GM12872 (cell line): Measurements from ENCODE around the gene SEC24D.

Experiments
- TF ChIP-seq, protein P1 (sequence below): IDR thresholded peaks from 3 replicates; pipeline ENCODE4 v1.5.1; 2011; ENCODE audit warnings: low read depth, mild to moderate bottlenecking, low read length, moderate library complexity; ENCODE audit not compliant: insufficient read depth

SEC24D gene

DNA sequence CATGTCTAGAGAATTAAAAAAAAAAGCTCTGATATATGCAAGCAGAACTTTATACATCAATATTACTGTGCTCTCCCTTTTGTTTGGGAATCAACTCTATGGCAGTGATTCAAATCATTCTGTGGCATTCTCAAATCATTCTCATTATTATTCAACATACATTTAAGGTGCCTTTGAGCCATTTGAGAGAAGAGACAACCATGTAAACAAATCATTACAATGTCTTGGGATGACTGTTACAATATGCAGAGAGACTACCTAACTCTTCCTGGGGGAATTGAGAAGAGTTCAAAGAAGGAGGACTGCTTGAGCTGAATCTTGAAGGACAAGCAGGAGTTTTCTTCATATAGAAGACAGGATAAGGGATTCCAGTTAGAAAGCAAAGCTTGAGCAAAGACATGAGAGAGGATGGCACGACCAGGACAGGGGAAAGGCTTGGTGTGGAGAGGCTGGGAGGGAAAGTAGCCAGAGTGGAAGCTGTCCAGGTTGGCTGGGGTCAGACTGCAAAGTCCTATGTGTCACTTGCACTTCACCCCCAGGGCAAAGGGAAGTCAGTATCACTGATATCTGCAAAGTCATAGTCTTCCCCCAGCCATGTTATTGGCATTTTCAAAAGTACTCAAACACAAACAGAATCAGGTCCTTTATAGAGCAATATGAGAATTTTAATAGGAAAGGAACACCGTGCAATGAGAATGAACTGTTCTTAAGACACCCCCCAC is 9.0 kb downstream of the SEC24D start:
- TF ChIP-seq, protein P1, sequence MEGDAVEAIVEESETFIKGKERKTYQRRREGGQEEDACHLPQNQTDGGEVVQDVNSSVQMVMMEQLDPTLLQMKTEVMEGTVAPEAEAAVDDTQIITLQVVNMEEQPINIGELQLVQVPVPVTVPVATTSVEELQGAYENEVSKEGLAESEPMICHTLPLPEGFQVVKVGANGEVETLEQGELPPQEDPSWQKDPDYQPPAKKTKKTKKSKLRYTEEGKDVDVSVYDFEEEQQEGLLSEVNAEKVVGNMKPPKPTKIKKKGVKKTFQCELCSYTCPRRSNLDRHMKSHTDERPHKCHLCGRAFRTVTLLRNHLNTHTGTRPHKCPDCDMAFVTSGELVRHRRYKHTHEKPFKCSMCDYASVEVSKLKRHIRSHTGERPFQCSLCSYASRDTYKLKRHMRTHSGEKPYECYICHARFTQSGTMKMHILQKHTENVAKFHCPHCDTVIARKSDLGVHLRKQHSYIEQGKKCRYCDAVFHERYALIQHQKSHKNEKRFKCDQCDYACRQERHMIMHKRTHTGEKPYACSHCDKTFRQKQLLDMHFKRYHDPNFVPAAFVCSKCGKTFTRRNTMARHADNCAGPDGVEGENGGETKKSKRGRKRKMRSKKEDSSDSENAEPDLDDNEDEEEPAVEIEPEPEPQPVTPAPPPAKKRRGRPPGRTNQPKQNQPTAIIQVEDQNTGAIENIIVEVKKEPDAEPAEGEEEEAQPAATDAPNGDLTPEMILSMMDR: no peak

DNA sequence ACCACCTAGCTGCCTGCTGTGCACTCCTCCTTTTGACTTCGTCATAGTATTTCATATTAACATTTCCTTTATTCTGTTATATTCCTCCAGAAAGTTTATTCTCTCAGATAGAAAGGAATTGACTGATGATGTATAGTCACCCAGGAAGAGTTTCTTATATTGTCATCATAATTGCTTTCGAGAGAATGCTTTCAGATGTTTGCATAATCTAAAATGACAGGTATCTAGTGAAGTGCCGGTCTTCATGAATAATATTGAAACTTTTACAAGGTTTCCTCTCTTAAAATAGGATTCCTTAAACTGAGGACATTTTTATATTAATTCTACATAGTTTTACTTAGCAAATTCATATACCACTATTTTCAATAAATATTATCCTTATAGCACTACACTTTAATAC is 10.1 kb downstream of the SEC24D start:
- TF ChIP-seq, protein P1: no peak

DNA sequence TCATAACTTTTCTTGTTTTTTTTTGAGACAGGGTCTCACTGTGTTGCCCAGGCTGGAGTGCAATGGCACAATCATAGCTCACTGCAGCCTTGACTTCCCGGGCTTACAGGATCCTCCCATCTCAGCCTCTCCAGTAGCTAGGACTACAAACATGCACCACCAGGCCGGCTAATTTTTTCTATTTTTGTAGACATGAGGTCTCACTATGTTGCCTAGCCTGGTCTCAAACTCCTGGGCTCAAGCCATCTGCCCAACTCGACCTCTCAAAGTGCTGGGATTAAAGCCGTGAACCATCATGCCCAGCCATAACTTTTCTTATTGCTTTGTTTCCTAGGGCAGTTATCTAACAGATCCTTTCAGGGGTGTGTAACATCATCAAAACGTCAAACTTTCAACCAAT is 11.8 kb downstream of the SEC24D start:
- TF ChIP-seq, protein P1: no peak

DNA sequence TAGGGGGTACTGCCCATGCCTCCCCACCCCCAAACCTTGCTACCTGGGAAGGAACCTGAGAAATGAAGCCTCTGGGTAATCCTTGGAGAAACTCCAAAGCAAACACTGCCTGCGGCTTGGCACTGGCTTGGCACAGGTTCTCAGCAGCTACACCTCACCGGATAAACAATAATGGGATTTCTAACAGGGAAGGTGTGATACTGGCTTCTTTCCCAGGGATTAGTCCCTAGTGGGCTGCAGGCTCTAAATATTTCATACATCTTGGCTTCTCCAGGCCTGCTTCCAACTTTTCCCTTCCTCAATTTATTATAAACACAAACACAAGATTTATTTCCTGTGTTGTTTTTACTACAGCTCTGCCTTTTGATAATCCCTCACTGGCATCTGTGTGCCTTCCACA is 12.5 kb downstream of the SEC24D start:
- TF ChIP-seq, protein P1: no peak

DNA sequence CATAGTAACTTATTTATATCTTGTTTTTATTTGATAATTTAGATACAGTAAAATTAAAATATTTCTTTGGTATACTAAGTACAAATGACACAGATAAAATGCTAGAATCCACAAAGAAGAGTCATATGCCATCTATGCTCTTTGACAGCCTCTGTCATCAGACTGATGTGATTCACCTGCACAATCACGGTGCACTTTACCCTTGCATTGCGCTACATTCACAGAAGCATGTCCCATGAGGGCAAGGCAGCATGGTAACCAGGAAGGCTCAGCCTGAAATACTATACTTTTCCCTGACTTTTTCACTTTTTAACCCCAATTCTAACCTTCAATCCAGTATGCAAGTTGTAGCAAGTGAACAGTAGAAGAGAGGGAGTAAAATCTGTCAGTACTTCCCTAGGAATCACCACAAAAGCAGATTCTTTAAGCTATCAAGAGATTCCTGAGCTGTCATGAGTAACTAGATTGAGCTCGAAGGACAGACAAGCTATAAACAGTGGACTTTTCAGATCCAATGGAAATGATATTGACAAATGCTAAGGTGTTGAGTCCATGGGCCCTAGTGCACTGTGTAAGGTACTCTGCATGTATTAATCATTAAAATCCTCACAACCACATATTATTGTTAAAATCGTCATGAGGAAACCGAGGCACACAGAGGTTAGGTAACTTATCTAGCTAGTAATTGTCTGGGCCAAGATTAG is 14.2 kb downstream of the SEC24D start:
- TF ChIP-seq, protein P1: no peak

DNA sequence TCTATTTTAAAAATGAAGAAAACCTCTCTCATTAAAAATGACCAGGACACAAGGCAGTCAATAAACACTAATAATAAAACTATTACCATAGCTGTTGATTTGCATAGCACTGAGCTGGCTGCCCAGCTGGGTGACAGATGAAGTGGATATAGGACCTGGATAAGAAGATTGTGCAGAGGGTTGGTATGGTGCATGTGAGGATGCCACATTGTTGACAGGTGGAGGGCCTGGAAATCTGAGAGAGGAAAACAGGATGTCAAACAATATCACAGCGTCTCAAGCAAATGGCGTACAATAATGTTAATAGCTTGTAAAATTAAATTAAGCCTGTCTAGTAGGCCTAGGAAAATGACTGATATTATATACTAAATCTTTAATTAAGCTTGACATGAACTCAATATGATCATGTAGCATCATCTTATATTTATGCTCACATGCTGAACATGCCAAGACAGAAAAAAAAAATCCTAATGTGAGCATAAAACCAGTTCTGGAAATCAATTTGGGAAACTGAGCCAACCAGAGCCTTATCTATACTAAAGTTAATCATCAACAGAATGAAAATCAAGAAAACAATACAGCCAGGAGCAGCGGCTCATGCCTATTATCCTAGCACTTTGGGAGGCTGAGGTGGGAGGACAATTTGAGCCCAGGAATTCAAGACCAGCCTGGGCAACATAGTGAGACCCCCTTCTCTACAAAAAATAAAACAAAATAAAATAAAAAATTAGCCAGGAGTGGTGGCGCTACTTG is 18.6 kb downstream of the SEC24D start:
- TF ChIP-seq, protein P1: no peak

DNA sequence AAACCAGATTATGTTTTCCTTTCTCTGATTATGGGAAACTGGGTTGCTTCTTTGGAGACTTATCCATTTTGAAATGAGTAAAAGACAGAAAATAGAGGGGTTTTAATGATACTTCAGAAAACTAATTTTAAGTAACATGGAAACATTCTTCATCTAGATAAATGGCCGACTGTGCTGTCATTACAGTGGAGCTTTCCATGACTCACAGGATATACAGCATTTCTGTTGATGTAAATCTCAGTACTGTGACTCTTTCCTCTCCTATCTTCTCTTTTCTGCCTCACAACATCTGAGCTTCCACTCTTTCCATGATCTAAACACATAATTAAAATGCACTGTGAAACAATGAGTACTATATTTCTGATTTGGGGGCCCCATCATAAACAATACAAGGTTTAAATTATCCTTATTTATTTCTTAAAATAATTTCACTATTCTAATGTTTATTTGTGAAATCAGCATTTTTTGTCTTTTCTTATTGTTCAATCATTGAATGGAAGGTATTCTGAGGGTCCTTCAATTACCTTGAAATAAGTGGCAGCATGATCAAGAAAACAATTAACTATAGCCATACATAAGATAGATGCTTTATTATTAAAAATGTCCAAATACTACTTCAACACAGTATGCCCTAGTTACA is 19.3 kb downstream of the SEC24D start:
- TF ChIP-seq, protein P1: no peak
